GM12874 (cell line): ENCODE results near the gene FSTL4.

ENCODE experiments used
- CTCF ChIP-seq: IDR thresholded peaks from 2 replicates; pipeline ENCODE4 v1.5.1; 2011; ENCODE audit warnings: low read depth, mild to moderate bottlenecking, control low read depth, low read length, moderate library complexity; ENCODE audit not compliant: insufficient read depth

The FSTL4 gene

GRCh38 chr5:133389066-133389590, 223.2 kb downstream of the FSTL4 start:
- no peak for TF ChIP-seq CTCF

- no peak for TF ChIP-seq CTCF
Measured at GRCh38 chr5:133387621-133388020, 224.7 kb downstream of the FSTL4 start.

- TF ChIP-seq CTCF: no peak
Measured at GRCh38 chr5:133387091-133387490, 225.2 kb downstream of the FSTL4 start.

- no peak for TF ChIP-seq CTCF
Measured at GRCh38 chr5:133386662-133387061, 225.7 kb downstream of the FSTL4 start.

- TF ChIP-seq CTCF: no peak
Measured at GRCh38 chr5:133385346-133385745, 227.0 kb downstream of the FSTL4 start.

- TF ChIP-seq CTCF: no peak
Measured at GRCh38 chr5:133384903-133385302, 227.4 kb downstream of the FSTL4 start.

GRCh38 chr5:133384120-133384855, 228.1 kb downstream of the FSTL4 start:
- no peak for TF ChIP-seq CTCF

GRCh38 chr5:133383580-133383939, 228.8 kb downstream of the FSTL4 start:
- TF ChIP-seq CTCF: no peak
